Measurements from ENCODE around the gene RAB10.
"Not testable (repeated sequence)": the region's sequence is repeated elsewhere in the genome, so short reads cannot be mapped to it uniquely, and the experiment has no call there.

RAB10 gene

DNA sequence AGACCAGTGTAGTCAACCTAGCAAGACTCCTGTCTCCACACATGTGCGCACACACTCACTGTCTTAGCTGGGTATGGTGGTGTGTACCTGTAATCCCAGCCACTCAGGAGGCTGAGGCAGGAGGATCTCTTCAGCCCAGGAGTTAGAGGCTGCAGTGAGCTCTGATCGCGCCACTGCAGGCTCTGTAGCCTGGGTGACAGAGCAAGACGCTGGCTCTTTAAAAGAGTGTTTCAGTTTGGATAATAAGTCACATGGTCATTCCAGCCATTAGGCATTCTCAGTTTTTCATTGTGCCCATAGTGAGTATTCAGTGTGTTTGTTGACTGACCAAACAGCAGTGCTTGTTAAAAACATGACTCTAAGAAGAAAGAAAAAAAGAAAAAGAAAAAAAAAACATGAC, 31.0 kb downstream of the RAB10 start:
- no peak for DNase-seq

DNA sequence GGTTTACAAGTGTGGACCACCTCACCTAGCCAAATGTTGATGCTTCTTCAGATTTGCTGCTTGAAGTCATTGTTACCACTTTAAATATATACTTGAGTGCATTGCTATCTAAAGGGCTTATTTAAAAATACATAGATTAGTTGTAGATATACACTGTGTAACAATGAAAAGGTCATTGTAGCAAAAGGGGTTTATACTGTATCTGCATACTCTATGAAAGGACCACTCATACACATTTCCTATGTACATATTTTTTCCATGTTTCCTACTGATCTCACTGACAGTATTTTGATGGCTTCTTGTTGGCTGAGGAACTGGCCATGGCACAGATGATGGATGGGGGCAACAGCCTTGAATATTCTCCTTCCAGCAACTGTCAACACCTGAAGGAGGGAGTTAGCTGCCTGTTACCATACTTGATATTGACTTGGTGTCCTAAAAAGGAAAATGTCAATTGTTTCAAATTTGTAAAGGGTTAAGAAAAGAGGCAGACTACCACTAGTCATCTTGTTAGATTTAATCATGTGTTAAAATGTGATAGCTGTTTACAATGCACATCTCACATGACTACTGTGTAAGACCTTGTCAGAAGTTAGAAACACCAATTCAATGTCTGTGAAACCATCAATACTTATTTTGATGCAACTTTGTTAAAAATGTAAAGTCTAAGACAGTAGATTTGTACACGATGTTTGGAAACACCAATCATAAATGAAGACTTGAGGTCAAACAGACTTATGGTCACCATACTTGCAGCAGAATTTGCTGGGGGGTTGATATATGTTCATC, 33.5 kb downstream of the RAB10 start:
- DNase-seq = no peak

DNA sequence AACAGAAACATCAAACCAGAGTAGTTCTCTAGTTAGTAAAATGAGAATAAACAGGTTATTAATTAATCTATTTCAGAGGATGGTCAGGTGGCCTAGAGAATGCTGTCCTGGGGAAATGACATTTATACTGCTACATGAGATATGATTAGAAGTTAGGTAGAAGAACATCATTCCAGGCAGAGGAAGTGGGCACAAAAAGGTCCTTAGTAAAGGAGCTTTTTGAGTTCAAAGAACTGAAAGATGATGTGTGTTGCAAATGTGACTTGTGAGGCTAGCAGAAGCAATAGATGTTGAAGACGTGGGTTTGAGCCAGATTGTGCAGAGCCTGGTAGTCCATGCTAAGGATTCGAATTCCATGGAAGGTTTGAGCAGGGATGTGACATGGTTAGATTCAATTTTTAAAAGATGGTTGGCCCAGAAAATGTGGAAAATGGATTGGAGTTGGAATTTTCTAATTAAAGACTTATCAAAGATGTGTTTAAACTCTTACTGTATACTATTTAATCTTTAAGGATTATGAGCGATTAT, 34.2 kb downstream of the RAB10 start:
- DNase-seq = no peak

DNA sequence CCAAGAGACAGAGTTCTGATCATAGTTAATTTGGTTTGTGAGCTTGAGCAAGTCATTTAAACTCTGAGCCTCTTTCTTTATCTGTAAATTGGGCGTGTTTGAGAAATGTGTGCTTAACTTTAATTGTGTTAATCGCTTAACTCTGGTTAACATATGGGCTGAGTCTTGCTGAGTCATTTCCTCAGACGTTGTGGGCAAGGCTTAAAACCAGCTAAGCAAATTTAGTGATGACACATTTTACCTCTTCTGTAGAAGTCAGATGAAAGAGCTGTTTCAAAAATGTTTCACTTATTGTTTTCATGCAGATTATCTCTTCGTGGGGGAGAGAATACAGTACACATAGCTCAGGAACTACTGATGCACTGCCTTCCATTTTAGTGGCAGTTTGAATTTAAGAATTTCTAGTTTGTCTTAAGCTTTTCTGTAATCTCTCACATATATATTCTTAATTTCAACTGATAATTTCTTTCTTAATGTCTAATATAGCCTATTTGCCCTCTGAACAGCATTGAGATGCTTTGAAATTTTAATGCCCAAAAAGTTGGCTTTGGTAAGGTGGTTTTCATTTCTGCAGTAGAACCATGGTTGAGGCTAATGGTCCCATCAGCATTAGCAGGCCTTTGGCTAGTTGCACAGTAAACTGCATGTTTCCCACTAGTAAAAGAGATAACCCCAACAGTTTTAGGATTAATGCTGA, 34.9 kb downstream of the RAB10 start:
- DNase-seq = peak; percentile 79

DNA sequence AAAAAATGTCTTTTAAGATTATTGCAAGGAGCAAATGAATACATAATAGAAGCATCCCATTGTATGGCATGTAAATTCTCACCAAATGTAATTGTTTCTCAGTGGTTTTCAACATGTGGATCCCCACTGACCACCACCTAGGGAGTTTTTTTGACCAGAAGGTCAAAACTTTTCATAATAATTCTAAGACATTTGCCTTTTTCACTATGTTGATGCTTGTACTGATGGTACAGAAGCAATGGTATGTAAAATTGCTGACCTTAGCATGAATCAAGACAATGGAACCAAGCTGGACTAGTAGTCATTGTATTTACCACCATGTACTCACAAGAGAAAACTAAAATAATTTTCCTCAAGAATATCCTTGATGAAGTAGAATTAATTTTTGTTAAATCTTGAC, 36.8 kb downstream of the RAB10 start:
- no peak for DNase-seq

DNA sequence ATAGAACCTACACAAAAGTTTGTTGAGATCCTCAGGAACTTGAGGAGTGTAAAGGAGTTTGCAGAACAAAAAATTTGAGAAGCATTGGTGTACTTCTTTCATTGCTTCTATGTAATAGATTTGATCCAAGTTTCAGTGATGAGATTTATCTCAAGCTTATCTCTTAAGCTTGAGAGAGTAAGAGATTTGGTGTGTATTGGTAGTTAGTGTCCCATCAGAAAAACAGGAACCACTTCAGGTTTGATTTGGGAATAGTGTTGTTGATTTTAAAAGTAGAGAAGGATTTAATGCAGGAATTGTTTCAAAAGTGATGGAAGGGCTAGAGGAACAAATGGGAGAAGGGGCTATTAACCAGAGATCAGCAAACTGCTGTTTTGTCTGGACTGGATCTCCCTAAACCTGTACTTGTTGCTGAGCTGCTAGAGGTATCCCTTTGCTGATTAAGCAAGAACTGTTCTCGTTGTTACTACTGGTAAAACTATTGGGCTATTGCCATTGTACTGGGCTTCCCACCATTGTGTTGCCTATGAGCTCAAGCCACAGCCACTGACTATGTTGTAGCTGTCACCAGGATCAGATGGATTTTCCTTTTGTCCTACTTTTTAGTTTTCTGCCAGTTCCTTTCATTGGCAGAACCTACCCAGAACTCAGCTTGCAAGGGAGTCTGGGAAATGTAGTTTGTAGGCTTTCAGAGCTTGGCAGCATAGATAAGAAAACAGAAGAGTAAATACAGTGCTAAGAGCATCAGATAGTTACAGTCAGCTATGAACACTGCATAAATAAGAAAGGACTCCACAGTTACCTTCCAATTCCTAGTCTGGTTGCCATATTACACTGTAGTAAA, 39.3 kb downstream of the RAB10 start:
- DNase-seq = no peak

DNA sequence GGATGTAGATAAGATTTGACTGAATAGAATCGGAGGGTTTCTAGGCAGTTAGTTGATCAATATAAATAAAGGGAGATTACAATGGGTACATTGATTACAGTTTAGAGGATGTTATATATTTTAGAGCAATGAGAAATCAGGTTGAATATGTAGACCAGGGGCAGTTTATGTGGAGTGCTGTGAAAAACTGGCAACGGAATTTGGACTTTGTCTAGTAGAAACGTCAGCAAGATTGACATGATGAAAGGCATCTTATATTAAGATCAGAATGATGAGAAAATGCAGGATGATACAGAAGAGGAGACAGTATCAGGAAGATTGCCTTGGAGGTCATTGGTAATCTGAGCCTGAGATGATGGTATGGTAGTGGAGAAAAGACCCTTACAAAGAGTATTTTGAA, 39.9 kb downstream of the RAB10 start:
- DNase-seq = no peak

DNA sequence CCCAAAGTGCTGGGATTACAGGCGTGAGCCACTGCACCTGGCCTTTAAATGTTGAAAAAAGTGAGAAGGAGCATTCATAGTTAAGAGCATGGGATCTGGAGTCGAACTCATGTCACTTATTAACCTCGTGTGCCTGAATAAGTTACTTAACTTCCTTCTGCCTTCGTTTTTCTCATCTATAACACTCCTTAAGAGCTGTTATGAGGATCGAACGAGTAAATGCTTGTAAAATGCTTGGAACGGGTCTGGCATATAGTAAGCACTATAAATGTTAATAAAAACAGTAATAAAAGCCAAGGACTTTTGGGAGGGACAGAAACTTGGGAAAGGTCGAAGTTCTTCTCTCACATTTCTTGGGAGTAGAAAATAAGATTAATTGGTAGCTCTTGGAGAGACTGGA, 40.8 kb downstream of the RAB10 start:
- DNase-seq = no peak

DNA sequence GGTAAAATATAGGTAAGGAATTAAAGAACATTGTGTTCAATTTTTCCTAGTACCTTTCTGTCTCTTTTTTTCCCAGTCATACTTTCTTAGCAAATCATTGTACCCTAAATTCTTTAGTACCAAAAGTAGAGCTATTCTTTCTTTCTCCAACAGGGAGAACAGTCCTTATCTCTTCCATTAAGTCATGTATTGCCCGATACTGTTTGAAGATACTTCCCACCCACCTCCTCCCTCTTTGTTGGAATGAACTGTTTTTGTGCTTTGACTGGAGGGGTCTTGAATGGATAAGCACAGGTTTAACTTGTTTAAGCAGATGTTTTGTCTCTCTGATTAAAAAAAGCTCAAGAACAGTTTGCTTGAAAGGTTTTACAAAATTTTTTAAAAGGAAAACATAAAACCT, 41.3 kb downstream of the RAB10 start:
- DNase-seq = no peak

DNA sequence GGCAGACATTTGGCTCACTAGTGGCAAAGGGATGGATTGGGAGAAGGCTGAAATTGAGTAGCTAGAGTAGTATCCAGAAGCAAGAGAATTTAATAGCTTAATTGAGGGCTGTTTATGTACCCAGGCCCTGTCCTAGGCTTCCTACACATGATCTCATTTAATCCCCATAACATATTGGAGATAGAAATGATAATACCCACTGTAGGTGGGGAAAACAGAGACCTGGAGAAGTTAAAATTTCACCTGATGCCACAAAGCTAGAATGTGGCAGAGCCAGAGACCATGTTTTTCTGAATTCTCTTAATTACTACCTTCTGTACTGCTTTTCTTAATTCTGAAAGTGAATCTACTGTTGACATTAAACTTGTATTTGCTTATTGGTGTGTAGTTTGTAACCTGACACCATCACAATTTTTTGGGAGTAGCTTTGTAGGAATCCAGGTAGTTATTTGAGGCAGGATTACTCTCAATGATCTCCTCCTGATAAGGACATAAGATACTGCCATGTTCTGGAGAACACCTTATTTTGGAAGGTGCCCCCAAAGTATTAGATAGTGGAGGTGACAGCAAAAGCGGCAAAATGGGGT, 42.2 kb downstream of the RAB10 start:
- no peak for DNase-seq

DNA sequence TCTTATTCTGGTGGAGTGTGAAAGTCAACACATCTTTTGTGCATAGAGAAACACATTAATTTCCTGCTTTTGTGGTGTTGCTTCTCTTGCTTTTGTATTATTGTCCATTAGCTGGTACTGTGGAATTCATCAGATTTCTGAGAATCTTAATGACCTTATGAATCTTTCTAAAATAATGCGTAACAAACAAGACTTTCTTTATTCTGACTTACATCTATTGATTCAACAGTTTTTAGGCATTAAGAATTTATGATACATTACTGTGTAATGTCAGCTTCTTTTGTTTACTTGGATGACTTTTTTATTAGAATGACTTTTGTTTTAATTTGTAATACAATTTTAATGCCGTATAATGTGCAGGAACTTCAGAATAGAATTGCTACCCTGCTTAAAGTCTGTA, 43.4 kb downstream of the RAB10 start:
- DNase-seq = no peak

DNA sequence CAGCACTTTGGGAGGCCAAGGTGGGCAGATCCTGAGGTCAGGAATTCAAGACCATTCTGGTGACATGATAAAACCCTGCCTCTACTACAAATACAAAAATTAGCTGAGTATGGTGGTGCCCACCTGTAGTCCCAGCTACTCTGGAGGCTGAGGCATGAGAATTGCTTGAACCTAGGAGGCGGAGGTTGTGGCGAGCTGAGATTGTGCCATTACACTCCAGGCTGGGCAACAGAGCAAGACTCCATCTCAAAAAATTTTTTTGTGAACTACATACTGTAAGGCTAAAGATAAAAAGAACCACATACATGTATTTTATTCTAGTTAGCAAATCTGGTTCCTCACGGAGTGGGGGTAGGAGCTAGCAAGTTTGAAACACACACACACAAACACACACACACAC, 45.1 kb downstream of the RAB10 start:
- DNase-seq = no peak

DNA sequence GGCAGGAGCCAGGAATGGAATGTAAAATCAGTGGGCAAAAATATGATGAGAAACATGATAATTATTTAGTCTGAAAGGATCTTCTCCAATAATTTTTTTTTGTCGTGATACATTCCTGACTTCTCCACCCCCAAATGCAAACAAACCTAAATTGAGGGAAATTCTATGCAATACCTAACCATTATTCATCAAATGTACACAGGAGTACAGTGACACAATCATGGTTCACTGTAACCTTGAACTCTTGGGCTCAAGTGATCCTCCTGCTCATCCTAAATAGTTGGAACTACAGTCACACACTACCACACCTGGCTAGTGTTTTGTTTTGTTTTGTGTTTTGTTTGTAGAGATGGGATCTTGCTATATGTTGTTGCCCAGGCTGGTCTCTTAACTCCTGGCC, 46.5 kb downstream of the RAB10 start:
- DNase-seq = no peak

DNA sequence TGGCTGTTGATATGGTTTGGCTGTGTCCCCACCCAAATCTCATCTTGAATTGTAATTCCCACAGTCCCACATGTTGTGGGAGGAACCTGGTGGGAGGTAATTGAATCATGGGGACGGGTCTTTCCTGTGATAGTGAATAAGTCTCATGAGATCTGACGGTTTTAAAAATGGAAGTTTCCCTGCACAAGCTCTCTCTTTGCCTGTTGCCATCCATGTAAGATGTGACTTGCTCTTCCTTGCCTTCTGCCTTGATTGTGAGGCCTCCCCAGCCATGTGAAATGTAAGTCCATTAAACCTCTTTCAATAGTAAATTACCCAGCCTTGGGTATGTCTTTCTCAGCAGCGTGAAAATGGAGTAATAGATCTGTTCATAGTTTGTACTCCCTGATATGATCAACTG, 47.0 kb downstream of the RAB10 start:
- not testable (repeated sequence) for DNase-seq

DNA sequence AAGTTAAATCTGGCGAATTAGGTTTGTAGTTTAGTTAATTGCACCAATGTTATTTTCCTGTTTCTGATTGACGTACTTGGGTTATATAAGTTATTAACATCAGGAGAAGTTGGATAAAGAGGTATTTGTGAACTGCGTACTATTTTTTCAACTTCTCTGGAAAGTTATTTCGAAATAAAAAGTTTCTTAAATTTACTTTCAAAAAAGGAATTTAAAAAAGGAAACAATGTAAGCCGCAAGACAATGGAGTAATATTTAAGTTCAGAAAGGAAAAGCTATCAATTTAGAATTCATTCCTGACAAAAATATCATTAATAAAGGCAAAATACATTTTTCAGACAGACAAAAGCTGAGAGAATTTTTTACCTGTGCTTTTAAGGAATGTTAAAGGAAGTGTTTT, 47.7 kb downstream of the RAB10 start:
- no peak for DNase-seq

DNA sequence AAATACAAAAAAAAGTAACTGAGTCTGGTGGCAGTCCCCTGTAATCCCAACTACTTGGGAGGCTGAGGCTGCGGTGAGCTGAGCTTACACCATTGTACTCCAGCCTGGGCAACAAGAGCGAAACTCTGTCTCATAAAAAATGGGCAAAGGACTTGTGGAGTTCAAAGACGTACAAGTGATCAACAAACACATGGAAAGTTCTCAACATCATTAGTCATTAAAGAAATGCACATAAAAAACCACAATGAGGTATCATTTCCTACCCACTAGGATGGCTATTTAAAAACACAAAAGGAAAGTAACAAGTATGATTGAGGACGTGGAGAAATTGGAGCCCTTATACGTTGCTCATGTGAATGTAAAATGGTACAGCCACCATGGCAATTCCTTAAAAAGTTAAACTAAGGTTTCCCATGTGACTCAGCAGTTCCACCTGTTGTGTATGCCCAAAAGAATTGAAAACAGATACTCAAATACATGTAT, 52.3 kb downstream of the RAB10 start:
- peak; percentile 60 for DNase-seq

DNA sequence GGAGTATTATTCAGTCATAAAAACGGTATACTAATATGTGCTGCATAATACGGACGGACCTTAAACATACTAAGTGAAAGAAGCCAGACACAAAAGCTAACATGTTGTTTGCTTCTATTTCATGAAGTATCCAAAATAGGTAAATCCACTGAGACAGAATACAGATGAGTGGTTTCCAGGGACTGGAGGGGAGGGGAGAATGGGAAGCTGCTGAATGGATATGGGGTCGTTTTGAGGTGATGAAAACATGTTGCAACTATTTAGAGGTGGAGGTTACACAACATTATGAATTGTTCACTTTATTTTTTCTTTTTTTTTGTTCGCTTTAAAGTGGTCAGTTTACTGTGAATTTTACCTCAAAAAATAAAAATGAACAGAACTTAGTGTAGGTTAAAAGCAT, 52.9 kb downstream of the RAB10 start:
- no peak for DNase-seq

DNA sequence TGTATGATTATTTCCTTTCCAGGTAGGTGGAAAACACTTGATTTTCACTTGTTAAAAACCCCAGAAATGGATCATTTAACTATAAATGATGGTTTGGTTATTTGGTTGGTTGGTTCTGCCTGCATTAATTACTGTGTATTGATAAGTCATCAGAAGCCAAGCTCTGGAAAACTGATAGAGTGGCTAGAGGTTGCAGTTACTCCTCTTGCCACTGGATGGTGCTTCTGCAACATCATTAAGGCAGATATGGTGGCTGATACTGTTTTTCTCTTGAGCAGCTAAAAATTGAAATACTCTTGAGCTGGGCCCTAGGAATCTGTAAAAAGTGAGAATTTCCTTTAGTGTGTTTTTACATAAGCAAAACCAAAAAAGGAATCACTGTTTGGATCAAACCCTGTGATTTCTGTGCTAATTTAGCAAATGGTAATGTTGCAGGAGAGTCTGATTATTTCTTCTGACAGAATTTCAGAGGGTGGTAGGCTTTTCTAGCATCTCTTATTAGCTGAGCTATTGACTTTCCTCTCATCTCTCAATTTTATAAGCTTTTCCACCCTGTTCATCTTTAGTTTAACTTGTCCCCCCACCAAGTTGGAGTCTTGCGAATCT, 54.3 kb downstream of the RAB10 start:
- DNase-seq = peak; percentile 30

DNA sequence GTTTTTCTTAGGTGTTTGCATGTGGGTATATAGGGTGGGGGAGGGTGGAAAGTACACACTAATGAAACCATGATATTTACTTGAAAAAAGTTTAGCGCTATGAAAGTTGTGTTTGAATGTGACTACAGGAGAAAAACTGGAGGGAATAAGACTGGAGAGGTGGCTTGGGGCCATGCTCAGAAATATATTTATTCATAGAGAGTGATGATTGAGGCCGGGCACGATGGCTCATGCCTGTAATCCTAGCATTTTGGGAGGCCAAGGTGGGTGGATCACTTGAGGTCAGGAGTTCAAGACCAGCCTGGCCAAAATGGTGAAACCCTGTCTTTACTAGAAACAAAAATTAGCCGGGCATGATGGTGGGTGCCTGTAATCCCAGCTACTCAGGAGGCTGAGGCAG, 55.0 kb downstream of the RAB10 start:
- DNase-seq = not testable (repeated sequence)

DNA sequence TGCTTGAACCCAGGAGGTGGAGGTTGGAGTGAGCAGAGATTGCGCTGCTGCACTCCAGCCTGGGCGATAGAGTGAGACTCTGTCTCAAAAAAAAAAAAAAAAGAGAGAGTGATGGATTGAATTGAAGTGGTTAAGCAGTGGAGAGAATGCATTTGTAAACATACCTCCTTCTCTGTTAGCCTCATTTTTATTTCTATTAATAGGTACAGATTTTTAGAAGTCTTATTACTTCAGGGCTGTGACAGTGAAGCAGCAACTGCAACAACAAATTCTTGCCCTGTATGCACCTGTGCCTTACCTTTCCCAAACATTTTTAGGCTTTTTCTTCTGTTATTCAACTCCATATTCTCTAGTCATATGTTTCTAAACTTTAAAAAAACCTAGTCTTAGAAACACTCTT, 55.5 kb downstream of the RAB10 start:
- no peak for DNase-seq

DNA sequence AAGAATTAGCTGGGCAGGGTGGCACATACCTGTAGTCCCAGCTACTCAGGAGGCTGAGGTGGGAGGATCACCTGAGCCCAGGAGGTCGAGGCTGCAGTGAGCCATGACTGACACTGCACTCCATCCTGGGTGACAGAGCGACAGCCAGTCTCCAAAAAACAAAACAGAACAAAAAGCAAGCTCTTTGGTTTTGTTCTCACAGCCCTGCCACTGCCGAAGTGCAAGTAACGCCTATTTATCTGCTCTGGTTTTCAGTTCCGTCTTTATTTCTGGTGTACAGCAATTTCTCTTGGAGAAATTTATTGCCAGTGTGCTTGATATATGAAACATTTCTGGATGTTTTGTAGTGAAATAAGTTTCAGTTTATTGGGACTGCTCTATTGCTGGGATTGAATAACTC, 61.9 kb downstream of the RAB10 start:
- DNase-seq = no peak

DNA sequence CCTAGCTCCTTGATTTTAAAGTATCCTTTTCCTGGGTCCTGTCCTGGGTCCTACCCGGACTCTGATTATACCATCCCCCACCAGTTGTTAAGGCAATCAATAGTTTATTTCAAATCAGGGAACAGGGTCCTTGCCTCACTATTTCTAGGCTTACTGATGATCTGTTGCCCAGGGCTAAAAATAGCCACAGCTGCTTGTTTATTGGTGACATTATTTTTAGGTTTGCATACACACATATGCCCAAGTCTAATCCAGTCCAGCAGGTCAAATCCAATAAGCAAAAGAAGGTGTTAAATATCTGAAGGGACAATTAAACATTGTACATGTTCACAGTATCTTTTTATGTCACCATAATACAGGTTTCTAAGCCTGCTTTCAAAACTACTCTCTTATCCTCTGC, 66.0 kb downstream of the RAB10 start:
- no peak for DNase-seq

DNA sequence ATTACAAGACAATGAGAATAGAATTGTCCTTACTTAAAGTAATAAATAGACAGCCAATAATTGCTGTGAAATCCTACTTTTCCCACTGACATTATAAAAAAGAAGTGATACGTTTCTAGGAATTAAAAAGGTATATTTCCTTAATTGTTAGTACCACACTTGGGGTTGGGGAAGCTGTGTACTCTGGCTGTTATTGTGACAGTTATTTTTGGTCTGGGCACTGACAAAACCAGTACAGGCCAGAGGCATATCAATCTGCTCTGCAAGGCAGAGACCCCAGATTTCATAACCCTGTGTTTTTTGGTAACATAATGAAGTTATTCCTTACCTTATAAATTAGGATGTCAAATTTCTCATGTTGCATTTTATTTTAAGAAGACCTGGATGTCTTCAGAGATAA, 66.5 kb downstream of the RAB10 start:
- no peak for DNase-seq
